Neural progenitor cell (in vitro differentiated cells): ENCODE results near the gene ABAT. TPM values are rescaled to one million over a fixed set of nuclear protein-coding genes. Genes with fewer than 3 reads are reported as not detected.

Experiments
- DNase-seq: peaks from one replicate; pipeline ENCODE4 v3.0.0-alpha.2; 2016; ENCODE audit warnings: low spot score
- H2AFZ ChIP-seq: fragments of 200-600 bp; sonication (generic); replicated peaks from 2 replicates; pipeline ENCODE4 v1.6.1; 2016; ENCODE audit warnings: antibody characterized with exemption
- H3F3A ChIP-seq: fragments of 200-600 bp; sonication (generic); 2 replicates; pipeline ENCODE4 v1.6.1; 2016; ENCODE audit warnings: antibody characterized with exemption, low read depth
- H3K27ac ChIP-seq: fragments of 200-600 bp; sonication (generic); 2 replicates; pipeline ENCODE4 v1.5.1; 2016; ENCODE audit warnings: mild to moderate bottlenecking
- H3K27me3 ChIP-seq: fragments of 200-600 bp; sonication (generic); 2 replicates; pipeline ENCODE4 v1.6.1; 2016; ENCODE audit warnings: mild to moderate bottlenecking, moderate library complexity
- H3K36me3 ChIP-seq: fragments of 200-600 bp; sonication (generic); 2 replicates; pipeline ENCODE4 v1.5.1; 2016
- H3K4me1 ChIP-seq: fragments of 200-600 bp; sonication (generic); 2 replicates; pipeline ENCODE4 v1.6.1; 2016; ENCODE audit warnings: mixed run types
- H3K4me2 ChIP-seq: fragments of 200-600 bp; sonication (generic); 2 replicates; pipeline ENCODE4 v1.6.1; 2016
- H3K4me3 ChIP-seq: fragments of 200-600 bp; sonication (generic); 2 replicates; pipeline ENCODE4 v1.5.1; 2016
- H3K79me2 ChIP-seq: fragments of 200-600 bp; sonication (generic); 2 replicates; pipeline ENCODE4 v1.6.1; 2016; ENCODE audit warnings: low read depth
- H3K9ac ChIP-seq: fragments of 200-600 bp; sonication (generic); 2 replicates; pipeline ENCODE4 v1.6.1; 2016
- H3K9me3 ChIP-seq: fragments of 200-600 bp; sonication (generic); 2 replicates; pipeline ENCODE4 v1.5.1; 2016; ENCODE audit warnings: low read depth
- H4K20me1 ChIP-seq: fragments of 200-600 bp; sonication (generic); 2 replicates; pipeline ENCODE4 v1.6.1; 2016; ENCODE audit warnings: low read depth
- H3K27ac Mint-ChIP-seq: 3 replicates; pipeline ENCODE4 v1.8.0; 2021; ENCODE audit warnings: mixed read lengths
- H3K27me3 Mint-ChIP-seq: 2 replicates; pipeline ENCODE4 v1.8.0; 2022; ENCODE audit warnings: low read depth, mild to moderate bottlenecking, inconsistent platforms, moderate library complexity, mixed read lengths; ENCODE audit not compliant: insufficient read depth
- H3K36me3 Mint-ChIP-seq: 3 replicates; pipeline ENCODE4 v1.8.0; 2021; ENCODE audit warnings: mixed read lengths
- H3K4me1 Mint-ChIP-seq: 3 replicates; pipeline ENCODE4 v1.8.0; 2021; ENCODE audit warnings: mixed read lengths
- H3K4me3 Mint-ChIP-seq: 3 replicates; pipeline ENCODE4 v1.8.0; 2021; ENCODE audit warnings: mild to moderate bottlenecking, moderate library complexity, mixed read lengths
- H3K9me3 Mint-ChIP-seq: 3 replicates; pipeline ENCODE4 v1.8.0; 2020; ENCODE audit warnings: mixed read lengths
- CTCF ChIP-seq: fragments of 200-600 bp; sonication (generic); IDR thresholded peaks from 2 replicates; pipeline ENCODE4 v1.5.1; 2017; ENCODE audit warnings: antibody characterized with exemption, mild to moderate bottlenecking
- EZH2 ChIP-seq: fragments of 200-600 bp; sonication (generic); IDR thresholded peaks from 2 replicates; pipeline ENCODE4 v1.6.1; 2017; ENCODE audit warnings: antibody characterized with exemption, mild to moderate bottlenecking, moderate library complexity
- EZH2phosphoT487 ChIP-seq: fragments of 200-600 bp; sonication (generic); IDR thresholded peaks from 2 replicates; pipeline ENCODE4 v1.6.1; 2017; ENCODE audit warnings: antibody characterized with exemption
- total RNA-seq: library from RNA; depleted of rRNA; stranded (reverse); fragments of >200 nt; gene quantifications from 2 replicates; pipeline ENCODE4 v1.2.3, GENCODE V29; 2015; ENCODE audit warnings: low replicate concordance

The ABAT gene
- total RNA-seq, 1 donor from 2014 or later = 7.3 TPM

DNA sequence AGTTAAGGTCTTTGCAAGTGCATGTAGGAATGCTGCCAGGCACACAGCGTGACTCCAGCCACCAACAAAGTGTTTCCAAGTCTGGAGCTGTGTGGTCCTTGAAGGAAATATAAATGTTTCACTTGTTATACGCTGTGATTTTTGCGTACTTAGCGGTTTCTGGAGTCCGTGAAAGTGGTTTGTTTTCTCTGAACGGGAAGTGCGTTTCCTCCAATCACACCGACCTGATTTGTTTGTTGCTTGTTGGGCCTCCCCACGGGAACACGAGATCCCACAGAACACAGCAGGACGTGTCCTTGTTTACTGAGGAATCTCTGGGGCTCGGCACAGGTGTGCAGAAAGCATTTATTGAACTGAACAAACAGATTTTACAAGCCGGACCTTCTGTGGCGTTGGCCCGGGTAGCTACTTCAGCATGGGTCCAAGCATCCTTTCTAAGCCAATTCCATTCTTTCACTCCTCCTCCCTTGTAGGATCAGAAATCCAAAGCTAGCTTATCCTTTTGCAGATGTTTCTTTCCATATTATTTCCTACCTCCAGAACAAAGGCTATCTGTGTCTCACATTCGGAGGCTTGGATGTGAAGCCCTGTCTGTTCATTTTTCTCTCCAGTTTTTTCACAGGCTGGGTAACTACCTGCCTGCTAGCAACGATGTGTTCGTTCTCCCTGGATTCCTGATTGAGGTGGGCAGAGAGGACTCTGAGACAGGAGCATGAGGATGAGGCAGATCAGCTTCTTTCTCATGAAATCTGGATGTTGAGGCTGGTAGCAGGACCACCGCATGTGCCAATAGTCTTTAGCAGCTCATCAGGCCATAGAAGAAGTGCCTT, 44.6 kb downstream of the ABAT start:
- Histone ChIP-seq H3K4me2 (no peak overlapping the region), H3K79me2 (no peaks in the 10 kb centered on the region), H3K9me3 (no peaks in the 10 kb centered on the region), H3K4me1 (peaks cover 12% of the 10 kb centered on the region), H4K20me1 (peaks cover 6% of the 10 kb centered on the region), H3K9ac (no peak overlapping the region), H2AFZ (no peak overlapping the region), H3F3A (peaks cover 12% of the 10 kb centered on the region), H3K27me3 (no peaks in the 10 kb centered on the region), H3K4me3 (no peak overlapping the region), H3K27ac (no peak overlapping the region), H3K36me3 (no peaks in the 10 kb centered on the region)
- no peak for DNase-seq
- peaks cover 10% of the 10 kb centered on the region for H3K36me3 Mint-ChIP-seq
- peaks cover 5% of the 10 kb centered on the region for H3K27me3 Mint-ChIP-seq
- peaks cover 26% of the 10 kb centered on the region for H3K4me1 Mint-ChIP-seq
- H3K9me3 Mint-ChIP-seq = peaks cover 11% of the 10 kb centered on the region
- no peak overlapping the region for H3K27ac Mint-ChIP-seq
- H3K4me3 Mint-ChIP-seq = peak overlapping the region; percentile 65
- TF ChIP-seq EZH2 (no peak), CTCF (no peak), EZH2phosphoT487 (no peak)

GRCh38 chr16:8720080-8720966, 45.9 kb downstream of the ABAT start:
- Mint-ChIP-seq H3K27me3 (peaks cover 5% of the 10 kb centered on the region), H3K36me3 (peaks cover 13% of the 10 kb centered on the region), H3K9me3 (peaks cover 13% of the 10 kb centered on the region), H3K4me1 (peaks cover 19% of the 10 kb centered on the region), H3K4me3 (no peak overlapping the region), H3K27ac (no peak overlapping the region)
- no peak overlapping the region for H3K9ac ChIP-seq
- TF ChIP-seq EZH2 (no peak), EZH2phosphoT487 (no peak), CTCF (no peak)
- peaks cover 7% of the 10 kb centered on the region for H3F3A ChIP-seq
- peaks cover 8% of the 10 kb centered on the region for H3K4me1 ChIP-seq
- no peaks in the 10 kb centered on the region for H3K36me3 ChIP-seq
- no peaks in the 10 kb centered on the region for H3K27me3 ChIP-seq
- H3K79me2 ChIP-seq = no peaks in the 10 kb centered on the region
- DNase-seq = peak; percentile 65
- H2AFZ ChIP-seq = no peak overlapping the region
- H3K27ac ChIP-seq = no peak overlapping the region
- H3K4me3 ChIP-seq = no peak overlapping the region
- H4K20me1 ChIP-seq = peaks cover 6% of the 10 kb centered on the region
- no peaks in the 10 kb centered on the region for H3K9me3 ChIP-seq
- no peak overlapping the region for H3K4me2 ChIP-seq

DNA sequence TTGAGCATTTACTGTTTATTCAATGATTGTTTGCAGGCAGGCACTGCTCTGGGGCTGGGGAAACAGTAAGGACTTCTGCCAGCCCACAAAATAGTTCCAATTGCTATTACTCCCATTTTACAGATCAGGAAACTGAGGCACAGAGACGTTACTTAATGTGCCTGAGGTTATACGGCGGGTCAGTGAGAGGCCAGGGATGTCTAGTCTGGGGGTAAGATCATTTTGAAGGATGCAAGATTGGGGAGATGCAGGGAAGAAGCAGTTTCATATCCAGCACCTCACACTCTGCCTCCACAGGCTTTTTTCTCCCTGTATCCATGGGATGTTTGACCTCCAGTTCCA, 46.5 kb downstream of the ABAT start:
- Histone ChIP-seq H3K27ac (no peak overlapping the region), H3K9me3 (no peaks in the 10 kb centered on the region), H3K27me3 (no peaks in the 10 kb centered on the region), H3K36me3 (no peaks in the 10 kb centered on the region), H4K20me1 (peaks cover 6% of the 10 kb centered on the region), H3K4me1 (peaks cover 8% of the 10 kb centered on the region), H3K9ac (no peak overlapping the region), H3K4me3 (no peak overlapping the region), H3K4me2 (no peak overlapping the region), H3K79me2 (no peaks in the 10 kb centered on the region), H2AFZ (no peak overlapping the region), H3F3A (peaks cover 7% of the 10 kb centered on the region)
- Mint-ChIP-seq H3K27me3 (peaks cover 7% of the 10 kb centered on the region), H3K27ac (no peak overlapping the region), H3K9me3 (peaks cover 17% of the 10 kb centered on the region), H3K4me1 (peaks cover 20% of the 10 kb centered on the region), H3K36me3 (peaks cover 19% of the 10 kb centered on the region), H3K4me3 (no peak overlapping the region)
- TF ChIP-seq CTCF = no peak
- TF ChIP-seq EZH2 = no peak
- TF ChIP-seq EZH2phosphoT487 = no peak
- DNase-seq = no peak
